Hepatocyte (in vitro differentiated cells): Measurements from ENCODE around the gene ARHGAP18.

Experiments
- CTCF ChIP-seq: fragments of 200-600 bp; sonication (generic); IDR thresholded peaks from 2 replicates; pipeline ENCODE4 v1.5.1; 2016; ENCODE audit warnings: antibody characterized with exemption, mild to moderate bottlenecking; ENCODE audit not compliant: poor library complexity
- EZH2 ChIP-seq: fragments of 200-600 bp; sonication (generic); IDR thresholded peaks from 2 replicates; pipeline ENCODE4 v1.6.1; 2016; ENCODE audit warnings: antibody characterized with exemption, mild to moderate bottlenecking, borderline replicate concordance
- EZH2phosphoT487 ChIP-seq: fragments of 200-600 bp; sonication (generic); IDR thresholded peaks from one replicate; pipeline ENCODE4 v1.6.1; 2018; ENCODE audit warnings: antibody characterized with exemption, mild to moderate bottlenecking, low read depth, moderate library complexity; ENCODE audit not compliant: unreplicated experiment, severe bottlenecking

- TF ChIP-seq CTCF, result no peak
- no peak for TF ChIP-seq EZH2
- TF ChIP-seq EZH2phosphoT487, result no peak
Measured at GRCh38 chr6:129628101-129628815, 81.7 kb downstream of the ARHGAP18 start.
